NK-92 treated with Interleukin-12 subunit alpha and Interleukin-12 subunit beta, amount 100 ng/mL, for 24 hours (cell line): ENCODE data around the gene PBX2.

Source experiments
- DNase-seq: peaks from one replicate; lab custom pipeline; 2025; lab: John Stamatoyannopoulos, UW

The PBX2 gene

GRCh38 chr6:32170294-32170693 is 19.7 kb downstream of the PBX2 start:
- no peak for DNase-seq

- no peak for DNase-seq
These were observed 21.0 kb downstream of the PBX2 start for GRCh38 chr6:32168807-32169591.

GRCh38 chr6:32168350-32168749 is 21.7 kb downstream of the PBX2 start:
- DNase-seq: no peak

- no peak for DNase-seq
These were observed 22.2 kb downstream of the PBX2 start for GRCh38 chr6:32167761-32168262.

- DNase-seq: no peak
These were observed 22.7 kb downstream of the PBX2 start for GRCh38 chr6:32167154-32167760.

- no peak for DNase-seq
These were observed 23.5 kb downstream of the PBX2 start for GRCh38 chr6:32166411-32167061.

- DNase-seq: no peak
These were observed 25.7 kb downstream of the PBX2 start, which contains the start of gene EGFL8 for GRCh38 chr6:32164295-32164694. EGFL8 (plus strand) TSS chr6:32164595; CDS start chr6:32166166, 1,571 bp downstream.

GRCh38 chr6:32163559-32164258 is 26.3 kb downstream of the PBX2 start:
- DNase-seq: no peak

GRCh38 chr6:32158052-32158451 is 31.9 kb downstream of the PBX2 start:
- DNase-seq: no peak

- no peak for DNase-seq
These were observed 33.1 kb downstream of the PBX2 start for GRCh38 chr6:32156891-32157290.

GRCh38 chr6:32154514-32155161 is 35.4 kb downstream of the PBX2 start:
- DNase-seq: peak; percentile 26

GRCh38 chr6:32153564-32154513 is 36.2 kb downstream of the PBX2 start, which contains the start of gene PPT2:
PPT2 (plus strand) TSS chr6:32154141; CDS start chr6:32154595, 454 bp downstream.
- DNase-seq: no peak

GRCh38 chr6:32152769-32153563 is 37.0 kb downstream of the PBX2 start:
- no peak for DNase-seq

- no peak for DNase-seq
These were observed 37.9 kb downstream of the PBX2 start, which contains the start of gene PRRT1 for GRCh38 chr6:32151863-32152768. PRRT1 (minus strand) TSS chr6:32151939; CDS start chr6:32151827, 112 bp downstream.

- DNase-seq: no peak
These were observed 38.7 kb downstream of the PBX2 start for GRCh38 chr6:32151181-32151862.

GRCh38 chr6:32149932-32150870 is 39.8 kb downstream of the PBX2 start:
- no peak for DNase-seq
